ENCODE measurements around the gene PRUNE2.

The PRUNE2 gene

DNA sequence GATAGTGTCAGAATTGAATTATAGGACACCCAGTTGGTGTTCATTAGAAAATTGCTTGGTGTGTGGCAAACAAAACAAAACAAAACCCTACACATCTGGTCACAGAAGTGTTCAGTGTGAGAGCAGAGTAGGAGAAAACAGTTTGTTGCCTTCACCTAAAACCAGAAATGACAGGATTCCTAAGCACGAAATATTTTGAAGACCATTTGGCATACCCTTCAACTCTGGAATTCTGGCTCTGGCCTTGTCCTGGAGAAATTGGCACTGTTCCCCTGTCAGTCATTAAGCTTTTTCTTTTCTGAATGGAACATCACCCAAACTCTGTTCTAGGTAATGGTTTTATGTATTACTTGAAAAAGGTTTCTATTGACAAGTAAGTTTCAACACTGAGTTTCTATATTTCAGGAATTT, 251.9 kb downstream of the PRUNE2 start:
- no peak for DNase-seq

DNA sequence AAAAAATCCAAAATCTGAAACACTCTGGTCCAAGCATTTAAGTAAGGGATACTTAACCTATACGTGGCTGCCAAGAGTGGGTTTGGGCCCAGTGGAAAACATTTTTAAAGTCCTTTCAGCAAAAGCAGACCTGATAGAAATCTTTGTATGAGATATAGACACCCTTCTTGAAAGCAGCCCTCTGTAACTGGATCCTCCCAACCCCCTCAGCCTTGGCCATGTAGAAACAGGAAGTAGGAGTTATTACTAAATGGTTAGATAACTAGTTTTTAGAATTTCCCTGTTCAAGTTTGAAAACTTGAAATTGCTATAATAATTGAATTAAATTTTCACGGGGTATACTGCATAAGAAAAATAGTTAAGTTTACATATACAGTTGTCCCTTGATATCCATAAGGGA, 253.0 kb downstream of the PRUNE2 start:
- DNase-seq: no peak

DNA sequence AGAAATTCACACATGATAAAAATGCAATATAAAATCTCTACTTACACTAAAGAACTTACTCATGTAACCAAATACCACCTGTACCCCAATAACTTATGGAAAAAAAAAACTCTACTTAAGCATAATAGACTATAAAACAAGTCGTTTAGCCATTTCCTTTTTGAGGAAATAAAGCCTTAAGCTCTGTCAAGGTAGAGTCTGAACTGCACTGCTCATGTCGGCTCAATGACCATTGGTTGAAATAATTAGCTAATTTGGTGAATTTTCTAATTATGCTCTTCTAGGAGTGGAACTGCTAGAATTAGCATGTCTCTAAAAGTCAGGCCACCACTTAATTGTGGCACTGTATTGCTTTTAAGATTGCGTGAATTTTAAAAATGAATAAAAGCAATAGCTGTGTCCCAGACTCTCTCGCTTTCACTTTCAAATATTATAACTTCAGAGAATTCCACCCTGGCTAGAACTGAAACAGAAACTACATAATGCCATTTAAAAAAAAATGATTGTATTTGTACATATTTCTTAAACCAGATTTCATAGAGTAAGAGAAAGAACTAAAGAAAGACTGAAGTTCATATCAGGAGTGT, 254.7 kb downstream of the PRUNE2 start:
- no peak for DNase-seq

DNA sequence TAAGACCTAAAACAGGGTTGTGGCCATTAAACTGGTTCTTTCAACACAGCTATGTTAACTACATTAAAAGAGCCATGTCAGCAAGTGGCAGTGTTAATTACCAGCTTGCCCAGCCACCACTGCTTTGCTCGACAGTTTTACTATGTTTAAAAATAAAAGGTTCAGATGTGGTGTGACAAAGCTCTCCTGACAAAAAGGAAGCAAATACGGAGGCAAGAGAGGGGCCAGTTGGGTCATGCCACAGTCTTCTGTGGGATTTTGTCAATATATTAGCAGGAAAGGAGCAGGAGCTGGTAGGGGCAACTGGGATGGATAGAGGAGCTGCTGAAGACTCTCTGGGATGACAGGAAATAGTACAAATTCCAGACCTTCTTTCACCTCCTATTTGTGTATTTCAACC, 255.2 kb downstream of the PRUNE2 start:
- no peak for DNase-seq

DNA sequence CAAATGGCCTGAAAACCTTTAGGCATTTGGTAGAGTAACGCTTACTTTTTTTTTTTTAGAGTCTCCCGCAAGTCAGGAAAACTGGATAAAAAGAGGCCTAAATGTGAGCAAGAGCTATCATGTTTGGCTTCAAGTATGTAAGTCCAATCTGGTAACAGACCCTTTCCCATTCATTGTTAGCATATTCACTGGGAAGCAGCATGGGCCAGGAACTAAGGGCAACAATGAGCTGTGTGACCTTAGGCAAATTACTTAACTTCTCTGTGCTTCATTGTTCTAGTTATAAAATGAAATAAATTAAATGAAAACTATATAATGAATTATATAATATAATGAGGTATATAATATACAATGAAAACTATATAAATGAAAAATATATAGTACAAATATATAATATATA, 256.0 kb downstream of the PRUNE2 start:
- DNase-seq: no peak

DNA sequence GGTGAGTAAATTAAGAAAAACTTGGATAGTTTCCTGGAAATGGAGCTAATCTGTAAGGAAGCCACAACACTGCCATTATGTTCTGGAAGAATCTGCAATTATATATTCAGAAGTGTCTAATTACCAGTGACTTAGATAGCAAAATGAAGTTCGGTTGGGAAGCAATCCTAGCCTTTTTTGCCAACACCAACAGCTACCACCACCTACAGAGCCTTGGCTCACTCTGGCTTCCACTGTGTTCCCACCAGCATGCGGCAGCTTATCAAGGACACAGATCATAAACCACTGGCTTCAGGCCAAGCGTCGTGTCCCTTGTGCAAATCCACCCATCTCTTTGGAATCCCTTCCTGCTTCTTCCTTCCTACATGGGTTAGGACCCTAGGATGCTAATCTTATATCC, 259.7 kb downstream of the PRUNE2 start:
- peak; percentile 49 for DNase-seq

DNA sequence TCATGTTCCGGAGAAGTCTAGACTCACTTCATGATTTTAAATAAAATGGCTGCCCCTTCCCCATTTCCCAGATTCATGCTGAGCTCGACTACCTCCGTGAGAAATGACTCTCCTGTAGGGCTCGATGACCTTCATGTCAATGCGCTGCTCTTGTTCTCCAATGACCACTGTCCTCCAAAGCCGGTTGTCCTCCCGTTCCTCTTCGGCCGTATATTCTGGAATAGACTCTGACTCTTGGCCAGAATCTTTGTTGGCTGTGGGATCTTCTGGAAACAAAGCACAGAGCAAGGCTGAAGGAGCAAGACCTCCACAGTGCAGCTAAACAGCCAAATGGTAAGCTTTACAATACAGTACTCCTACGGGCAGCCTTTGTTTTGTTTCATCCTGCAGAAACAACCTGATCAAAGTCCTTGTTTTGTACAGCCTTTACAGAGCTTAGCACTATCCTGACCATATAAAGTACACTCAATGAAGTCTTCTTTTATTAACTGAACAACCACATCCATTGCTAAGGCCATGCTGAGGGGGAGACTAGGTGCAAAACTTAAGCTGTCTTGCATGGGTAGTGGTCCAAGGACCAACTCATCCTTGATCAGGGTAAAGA, 261.2 kb downstream of the PRUNE2 start:
- no peak for DNase-seq

DNA sequence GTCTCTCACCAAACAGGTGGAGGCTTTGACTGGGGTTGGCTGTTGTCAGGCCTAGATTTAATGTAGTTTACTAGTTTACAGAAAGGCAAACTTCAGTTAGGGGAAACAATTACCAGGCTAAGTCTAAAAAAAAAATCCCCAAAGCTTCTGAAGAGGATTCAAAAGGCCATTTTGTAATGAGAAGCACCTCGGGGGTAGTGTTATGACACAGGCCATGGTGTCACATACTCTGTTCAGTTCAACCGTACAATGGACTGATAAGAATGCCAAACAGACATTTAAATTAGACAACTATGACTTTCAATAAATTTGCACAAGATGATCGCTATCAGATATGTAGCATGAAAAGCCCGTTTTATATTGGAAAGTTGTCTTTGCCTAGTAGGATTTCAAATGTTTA, 261.7 kb downstream of the PRUNE2 start:
- DNase-seq: no peak

DNA sequence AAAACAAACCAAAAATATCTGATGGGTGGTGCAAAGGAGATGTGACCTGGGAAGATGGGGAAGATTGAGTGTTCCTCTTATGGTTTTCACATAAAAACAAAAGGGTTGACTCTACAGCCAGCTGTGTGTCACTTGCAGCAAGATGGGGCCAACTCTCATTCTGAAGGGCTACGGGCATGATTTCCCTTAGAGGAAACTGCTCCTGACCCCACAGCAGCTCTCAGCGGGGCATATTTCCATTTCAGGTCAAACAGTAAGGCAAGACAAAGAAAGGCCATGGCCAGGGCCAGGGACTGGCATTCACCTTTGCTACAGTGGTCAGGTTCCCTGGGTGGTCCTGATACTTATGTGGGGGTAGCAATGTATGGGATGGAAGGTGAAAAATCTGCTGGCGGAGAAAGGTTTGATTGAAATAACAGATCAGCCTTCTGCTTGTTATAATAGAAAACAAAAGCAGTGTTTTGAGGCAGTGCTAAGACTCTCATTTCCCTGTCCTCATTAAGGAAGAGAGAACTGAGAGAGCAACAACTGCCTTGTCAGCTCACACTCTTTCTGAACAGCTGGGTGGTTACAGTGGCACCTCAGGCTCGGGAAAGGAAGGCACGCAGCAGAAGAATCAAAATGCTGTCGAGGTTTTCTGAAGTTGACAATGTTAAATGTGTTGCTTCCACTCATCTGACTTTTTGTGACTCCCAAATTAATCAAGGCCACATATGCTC, 262.4 kb downstream of the PRUNE2 start:
- DNase-seq: no peak

DNA sequence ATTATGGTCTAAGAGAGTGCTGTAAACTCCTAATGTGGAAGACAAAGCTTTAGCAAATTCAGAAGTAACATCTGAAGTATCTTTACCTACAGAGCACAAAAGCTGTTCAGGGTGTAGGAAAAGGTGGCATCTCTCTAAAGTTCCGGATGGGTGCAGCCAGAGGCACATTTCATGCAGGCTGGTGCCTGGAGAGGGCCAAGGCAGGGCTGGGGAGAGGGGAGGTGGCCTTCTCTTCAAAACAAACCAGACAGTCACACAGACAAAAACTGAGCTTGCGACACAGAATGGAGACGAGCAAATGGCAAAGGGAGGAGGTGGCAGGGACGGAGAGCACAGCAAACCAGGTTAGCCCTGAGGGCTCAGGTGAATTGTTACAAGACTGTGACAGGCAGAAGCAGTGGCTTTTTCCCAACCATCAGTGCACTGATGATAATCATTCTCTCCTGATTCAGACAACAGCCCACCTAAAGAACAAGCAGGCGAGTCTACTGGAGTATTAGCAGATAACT, 263.2 kb downstream of the PRUNE2 start:
- no peak for DNase-seq

DNA sequence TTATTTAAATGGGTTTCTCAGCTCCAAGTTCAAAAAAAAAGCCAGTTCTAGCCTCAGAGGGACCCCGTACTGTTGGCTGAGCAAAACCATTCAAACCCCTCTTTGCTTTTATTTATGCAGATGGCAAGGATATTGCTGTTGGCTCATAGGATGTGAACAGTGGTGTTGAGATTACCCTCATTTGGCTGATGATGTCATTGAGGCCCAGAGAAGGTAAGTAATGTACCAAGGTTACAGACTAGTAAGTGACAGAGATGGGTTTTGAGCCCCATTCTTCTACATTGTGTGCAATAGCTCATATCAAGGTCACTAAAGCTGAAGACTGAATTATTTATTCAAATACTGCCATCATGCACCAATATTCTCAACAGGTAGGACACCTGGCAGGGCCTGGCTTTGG, 263.8 kb downstream of the PRUNE2 start:
- no peak for DNase-seq

DNA sequence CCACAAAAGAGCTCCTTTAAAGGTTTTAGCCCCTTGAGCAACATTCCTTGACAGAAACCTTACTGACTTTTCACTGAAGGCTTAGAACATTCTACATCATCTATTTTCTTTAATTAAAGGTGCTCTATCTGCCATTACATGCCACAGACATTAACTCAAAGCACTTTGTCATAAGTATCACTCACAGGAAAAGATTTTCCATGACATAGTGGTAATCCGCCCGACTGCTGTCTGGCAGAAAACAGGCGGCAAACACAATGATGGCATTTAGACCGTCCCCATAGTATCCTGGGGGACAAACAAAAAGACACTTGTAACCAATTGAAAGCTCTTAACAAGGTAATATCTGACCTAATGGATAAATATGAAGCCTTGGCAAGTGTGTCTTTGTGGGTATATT, 267.9 kb downstream of the PRUNE2 start:
- DNase-seq: no peak

DNA sequence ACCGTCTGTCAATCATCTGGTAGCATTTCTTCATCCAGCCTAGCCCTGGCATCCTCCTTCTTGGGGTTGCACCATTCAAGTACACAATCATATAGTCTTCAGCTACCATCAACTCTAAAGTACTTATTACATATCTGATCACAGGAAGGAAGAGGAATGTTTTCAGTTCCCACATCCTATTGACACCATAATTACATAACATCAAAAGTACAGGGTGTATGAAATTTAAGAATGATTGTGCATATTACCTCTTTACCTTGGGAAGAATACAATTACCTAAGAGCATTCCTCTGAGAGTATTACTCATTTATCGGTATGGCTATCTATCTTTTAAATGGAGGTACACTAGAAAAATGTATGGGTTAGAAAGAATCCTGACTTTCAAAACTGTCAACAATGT, 268.5 kb downstream of the PRUNE2 start:
- no peak for DNase-seq

DNA sequence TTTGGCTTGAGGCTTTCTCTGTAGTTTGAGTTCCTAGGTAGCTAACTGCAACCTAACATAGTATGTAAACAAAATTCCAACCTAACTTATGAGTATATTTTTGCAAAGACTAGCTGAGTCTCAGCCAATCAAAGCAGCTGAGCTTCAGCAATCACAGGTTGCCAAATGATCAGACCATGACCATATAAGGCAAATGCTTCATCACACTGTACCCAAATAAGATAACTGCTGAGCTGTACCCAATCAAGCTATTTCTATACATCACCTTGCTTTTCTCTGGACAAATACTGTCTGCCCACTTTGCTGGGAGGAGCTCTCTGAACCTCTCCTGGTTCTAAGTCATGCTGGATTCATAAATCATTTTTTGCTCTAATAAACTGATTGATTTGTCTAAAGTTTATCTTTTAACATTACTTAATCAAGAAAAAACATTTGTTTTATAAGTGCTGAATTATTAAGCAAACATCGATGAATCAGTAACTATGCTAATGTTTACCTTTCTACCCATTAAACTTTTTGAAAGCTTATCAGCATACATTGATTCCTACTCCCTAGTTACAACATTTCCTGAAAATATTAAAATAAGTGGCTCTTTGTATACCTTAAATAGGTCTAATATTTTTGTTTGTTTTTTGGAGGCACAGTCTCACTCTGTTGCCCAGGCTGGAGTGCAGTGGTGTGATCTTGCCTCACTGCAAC, 271.4 kb downstream of the PRUNE2 start:
- DNase-seq: no peak

DNA sequence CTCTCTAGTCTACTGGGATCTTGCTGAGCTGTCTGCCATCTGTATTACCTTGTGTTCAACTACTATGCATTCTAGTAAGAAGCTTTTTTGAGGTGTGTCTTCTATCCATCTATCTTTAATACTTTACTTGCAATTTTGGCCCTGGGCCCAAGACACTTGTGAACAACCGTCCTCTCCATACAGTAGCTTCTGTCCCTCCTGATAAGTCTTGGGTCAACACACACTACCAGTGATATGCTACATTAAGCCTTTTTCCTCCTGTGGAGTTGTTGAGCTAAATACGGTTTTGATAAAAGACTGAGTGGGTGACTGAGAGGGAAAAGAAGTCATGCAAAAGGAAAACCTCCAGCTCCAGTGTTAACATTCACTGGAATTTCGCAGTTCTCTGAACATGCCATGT, 275.0 kb downstream of the PRUNE2 start:
- DNase-seq: no peak

DNA sequence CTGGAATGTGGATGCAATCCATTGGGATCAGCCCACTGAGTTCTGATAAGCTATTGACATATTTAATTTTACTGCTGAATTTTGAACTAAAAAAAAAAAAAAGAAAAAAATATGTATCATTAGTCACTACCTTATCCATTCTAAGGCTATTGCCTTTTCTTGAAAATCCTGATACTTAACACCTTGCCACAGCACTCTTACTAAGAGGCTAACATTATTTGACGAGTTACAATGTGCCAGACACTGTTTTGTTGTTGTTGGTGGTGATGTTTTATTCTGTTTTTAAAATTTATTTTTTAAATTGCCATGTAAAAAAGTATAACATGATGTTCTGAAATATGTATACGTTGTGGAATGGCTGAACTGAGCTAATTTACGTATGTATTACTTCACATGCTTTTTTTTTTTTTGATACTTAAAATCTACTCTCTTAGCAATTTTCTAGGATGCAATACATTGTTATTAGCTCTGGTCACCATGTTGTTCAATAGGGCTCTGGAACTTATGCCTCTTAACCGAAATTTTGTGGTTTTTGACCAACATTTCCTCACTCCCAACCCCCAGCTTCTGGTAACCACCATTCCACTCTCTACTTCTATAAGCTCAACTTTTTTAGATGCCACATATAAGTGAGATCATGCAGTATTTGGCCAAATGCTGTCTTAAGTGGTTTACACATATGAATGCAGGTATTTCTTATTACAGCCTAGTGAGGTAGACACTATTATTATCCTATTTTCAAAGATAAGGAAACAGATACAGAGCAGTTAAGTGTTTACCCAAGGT, 276.5 kb downstream of the PRUNE2 start:
- DNase-seq: no peak

DNA sequence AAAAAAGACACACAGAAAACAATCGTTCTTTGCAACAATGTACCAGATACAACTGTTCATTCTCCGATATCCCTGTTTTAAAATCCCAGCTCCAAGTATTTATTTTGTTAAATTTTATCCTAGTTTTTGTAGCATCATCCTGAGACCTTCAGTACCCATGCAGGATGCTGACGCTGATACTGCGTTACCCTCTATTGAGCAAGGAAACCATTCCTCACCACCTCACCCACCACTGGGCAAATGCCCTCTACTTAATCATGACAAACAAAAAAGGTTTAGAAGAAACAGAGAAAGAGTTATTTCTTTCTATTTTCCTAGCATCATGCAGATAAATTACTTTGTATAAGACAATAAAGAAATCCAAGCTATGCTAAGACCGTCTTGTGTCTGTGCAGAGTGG, 277.8 kb downstream of the PRUNE2 start:
- no peak for DNase-seq

DNA sequence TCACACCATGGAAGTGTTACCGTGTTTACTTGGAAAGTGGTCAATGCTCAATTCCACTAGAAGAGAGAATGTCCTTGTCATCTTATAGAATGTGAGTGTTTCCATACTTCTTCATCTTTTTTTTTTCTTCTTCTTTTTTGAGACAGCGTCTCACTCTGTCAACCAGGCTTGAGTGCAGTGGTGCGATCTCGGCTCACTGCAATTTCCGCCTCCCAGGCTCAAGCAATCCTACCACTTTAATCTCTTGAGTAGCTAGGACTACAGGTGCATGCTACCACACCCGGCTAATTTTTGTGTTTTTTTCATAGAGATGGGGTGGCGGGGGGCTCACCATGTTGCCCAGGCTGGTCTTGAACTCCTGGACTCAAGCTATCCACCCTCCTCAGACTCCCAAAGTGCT, 278.9 kb downstream of the PRUNE2 start:
- no peak for DNase-seq

DNA sequence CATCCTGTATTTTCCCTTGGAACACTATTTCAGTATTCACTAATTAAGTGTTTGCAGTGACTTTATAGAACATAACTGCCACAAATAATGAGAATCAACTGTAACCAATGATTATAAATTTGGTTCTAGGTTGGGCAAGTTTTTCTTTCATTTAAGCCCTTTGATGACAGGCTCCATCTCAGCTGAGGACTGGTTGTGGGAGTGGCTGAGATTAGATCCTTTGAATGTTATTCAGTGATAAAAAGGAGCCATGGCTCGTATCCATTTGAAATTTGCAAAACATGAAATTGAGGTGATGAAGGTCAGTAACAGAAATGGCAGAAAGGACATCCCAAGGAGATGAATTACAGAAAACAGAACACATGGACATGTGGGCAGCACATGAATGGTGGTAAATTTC, 279.8 kb downstream of the PRUNE2 start:
- no peak for DNase-seq

DNA sequence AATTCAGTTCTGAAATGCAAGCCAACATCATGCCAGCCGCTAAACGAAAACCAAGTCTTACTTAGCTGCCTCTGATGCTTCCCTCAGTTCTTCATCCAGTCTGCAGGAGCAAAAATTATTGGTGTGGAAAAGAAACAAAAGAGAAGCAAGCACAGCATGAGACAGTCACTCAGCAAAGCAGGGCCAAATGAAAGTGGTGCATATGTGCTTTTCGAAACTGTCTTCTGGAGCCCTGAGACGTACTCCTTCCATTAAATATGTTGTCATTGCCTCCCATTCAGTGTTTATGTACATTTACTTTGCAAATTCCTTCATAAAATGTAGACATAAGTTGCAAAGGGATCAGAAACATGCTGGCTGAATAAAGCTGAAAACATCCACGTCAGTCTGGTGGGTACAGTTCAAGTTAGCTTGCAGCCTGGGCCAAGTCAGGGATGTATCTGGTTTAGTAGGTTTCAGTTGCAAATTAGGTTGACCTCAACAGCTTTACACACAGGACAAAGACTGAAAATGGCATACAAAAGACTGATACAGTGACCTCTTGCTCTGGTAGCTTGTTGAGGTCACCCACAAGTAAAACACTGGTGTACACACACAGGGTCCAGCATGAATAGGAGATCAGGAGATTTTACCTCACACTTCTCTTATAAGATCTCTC, 281.4 kb downstream of the PRUNE2 start:
- DNase-seq: no peak

DNA sequence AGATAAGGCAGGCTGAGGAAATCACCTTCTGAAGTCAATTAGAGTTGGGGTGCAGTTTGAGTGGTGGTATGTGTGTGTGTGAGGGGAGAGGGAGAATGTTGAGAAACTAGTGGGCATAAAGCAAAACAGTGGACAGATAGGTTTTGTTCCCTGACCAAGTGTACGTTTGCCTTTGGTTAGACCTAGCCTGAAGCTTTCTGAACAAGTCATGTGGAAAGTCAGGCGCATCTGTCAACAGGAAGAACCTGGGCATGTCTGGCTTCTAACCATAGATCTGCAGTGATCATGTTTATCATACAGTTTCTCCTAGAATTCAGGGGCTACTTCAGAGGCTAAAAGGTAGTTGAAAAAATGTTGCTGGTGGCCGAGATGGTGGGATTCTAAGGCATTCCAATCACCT, 284.9 kb downstream of the PRUNE2 start:
- no peak for DNase-seq

DNA sequence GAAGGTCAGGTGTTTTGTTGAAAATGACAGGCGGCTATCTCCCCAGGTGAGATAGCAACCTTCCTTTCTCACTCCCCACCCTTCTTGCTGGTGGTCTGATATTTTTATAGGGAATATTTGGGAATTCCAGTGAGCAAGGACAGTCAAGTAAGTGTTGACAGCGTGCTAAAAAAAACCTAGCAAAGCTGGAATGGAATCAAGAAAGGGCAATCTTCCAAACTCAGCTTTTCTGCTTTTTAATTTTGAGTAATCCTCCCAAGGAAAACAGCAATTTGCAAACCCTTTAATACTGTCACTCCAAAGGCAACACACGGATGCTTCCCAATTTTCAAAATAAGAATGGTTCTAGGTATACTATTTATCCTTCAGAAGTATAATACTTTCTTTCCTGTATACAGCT, 285.3 kb downstream of the PRUNE2 start:
- no peak for DNase-seq

DNA sequence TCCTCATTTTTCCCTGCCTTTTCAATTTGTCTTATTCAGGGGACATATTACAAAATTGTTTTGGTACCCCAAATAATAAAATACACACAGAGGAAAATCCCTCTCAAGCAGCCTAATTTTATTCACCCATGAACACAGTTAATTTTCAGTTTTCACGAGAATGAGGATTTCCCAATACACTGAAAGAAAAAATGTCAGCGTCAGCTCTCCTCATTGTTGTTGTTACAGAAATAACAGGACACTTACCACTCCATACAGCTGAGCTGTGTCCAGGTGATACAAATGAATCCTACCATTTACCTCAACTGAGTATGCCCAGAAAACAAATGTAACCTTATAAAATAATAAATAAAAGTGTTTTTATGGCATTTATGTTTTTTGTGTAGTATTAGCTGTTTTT, 286.3 kb downstream of the PRUNE2 start:
- DNase-seq: no peak
